HEK293 (cell line): ENCODE measurements around the gene VEGFA.

Experiments
- BCL11A ChIP-seq: fragments of 450-650 bp; formaldehyde crosslinking; IDR thresholded peaks from 2 replicates; pipeline ENCODE4 v1.5.1; 2016; ENCODE audit warnings: low read depth, missing biosample characterization, missing genetic modification characterization
- HOXA7 ChIP-seq: sonication (generic); formaldehyde crosslinking; IDR thresholded peaks from 2 replicates; pipeline ENCODE4 v1.8.1; 2022; ENCODE audit warnings: missing genetic modification reagents, borderline replicate concordance
- REST ChIP-seq: fragments of 450-650 bp; formaldehyde crosslinking; IDR thresholded peaks from 2 replicates; pipeline ENCODE4 v1.5.1; 2016; ENCODE audit warnings: missing biosample characterization, missing genetic modification characterization
- SP2 ChIP-seq: fragments of 450-650 bp; formaldehyde crosslinking; IDR thresholded peaks from 2 replicates; pipeline ENCODE4 v1.5.1; 2016; ENCODE audit warnings: missing biosample characterization, missing genetic modification characterization
- ZBTB20 ChIP-seq: fragments of 450-650 bp; formaldehyde crosslinking; IDR thresholded peaks from 2 replicates; pipeline ENCODE4 v1.5.1; 2016; ENCODE audit warnings: missing biosample characterization, missing genetic modification characterization
- ZNF175 ChIP-seq: fragments of 450-650 bp; formaldehyde crosslinking; IDR thresholded peaks from 2 replicates; pipeline ENCODE4 v1.5.1; 2016; ENCODE audit warnings: missing biosample characterization, missing genetic modification characterization
- ZNF280D ChIP-seq: fragments of 450-650 bp; formaldehyde crosslinking; IDR thresholded peaks from 2 replicates; pipeline ENCODE4 v1.5.1; 2016; ENCODE audit warnings: missing biosample characterization, missing genetic modification characterization
- TF ChIP-seq, protein P1 (sequence below): fragments of 450-650 bp; formaldehyde crosslinking; IDR thresholded peaks from 2 replicates; pipeline ENCODE4 v1.5.1; 2016; ENCODE audit warnings: missing biosample characterization, missing genetic modification characterization
- TF ChIP-seq, protein P2 (sequence below): fragments of 450-650 bp; formaldehyde crosslinking; IDR thresholded peaks from 2 replicates; pipeline ENCODE4 v1.5.1; 2016; ENCODE audit warnings: missing biosample characterization, missing genetic modification characterization

DNA sequence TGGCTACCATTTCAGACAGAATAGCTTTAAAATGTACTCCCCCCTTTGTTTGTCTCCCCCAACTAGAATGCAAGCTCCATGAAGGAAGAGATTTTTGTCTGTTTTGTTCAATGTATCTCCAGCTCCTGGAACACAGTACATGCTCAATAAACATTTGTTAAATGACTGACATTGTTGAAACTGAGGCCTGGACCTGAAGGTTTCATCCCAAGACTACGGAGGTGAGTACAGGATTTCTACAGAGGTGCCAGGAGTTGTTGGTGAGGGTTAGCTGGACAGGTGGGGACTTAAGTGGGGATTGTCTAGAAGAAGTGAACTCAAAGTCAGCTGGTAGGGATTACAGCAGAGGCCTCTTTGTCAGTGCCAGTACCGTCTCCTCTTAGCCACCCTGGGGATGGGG lies 19.4 kb downstream of the VEGFA start:
- TF ChIP-seq, protein P1, sequence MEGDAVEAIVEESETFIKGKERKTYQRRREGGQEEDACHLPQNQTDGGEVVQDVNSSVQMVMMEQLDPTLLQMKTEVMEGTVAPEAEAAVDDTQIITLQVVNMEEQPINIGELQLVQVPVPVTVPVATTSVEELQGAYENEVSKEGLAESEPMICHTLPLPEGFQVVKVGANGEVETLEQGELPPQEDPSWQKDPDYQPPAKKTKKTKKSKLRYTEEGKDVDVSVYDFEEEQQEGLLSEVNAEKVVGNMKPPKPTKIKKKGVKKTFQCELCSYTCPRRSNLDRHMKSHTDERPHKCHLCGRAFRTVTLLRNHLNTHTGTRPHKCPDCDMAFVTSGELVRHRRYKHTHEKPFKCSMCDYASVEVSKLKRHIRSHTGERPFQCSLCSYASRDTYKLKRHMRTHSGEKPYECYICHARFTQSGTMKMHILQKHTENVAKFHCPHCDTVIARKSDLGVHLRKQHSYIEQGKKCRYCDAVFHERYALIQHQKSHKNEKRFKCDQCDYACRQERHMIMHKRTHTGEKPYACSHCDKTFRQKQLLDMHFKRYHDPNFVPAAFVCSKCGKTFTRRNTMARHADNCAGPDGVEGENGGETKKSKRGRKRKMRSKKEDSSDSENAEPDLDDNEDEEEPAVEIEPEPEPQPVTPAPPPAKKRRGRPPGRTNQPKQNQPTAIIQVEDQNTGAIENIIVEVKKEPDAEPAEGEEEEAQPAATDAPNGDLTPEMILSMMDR, result no peak
- TF ChIP-seq ZNF280D (tag by site-specific recombination), result no peak
- no peak for TF ChIP-seq ZNF175 (tag by site-specific recombination)
- no peak for TF ChIP-seq HOXA7 (CRISPR knock-in tag)
- TF ChIP-seq SP2 (tag by site-specific recombination), result no peak
- TF ChIP-seq BCL11A (tag by site-specific recombination), result no peak
- TF ChIP-seq, protein P2, sequence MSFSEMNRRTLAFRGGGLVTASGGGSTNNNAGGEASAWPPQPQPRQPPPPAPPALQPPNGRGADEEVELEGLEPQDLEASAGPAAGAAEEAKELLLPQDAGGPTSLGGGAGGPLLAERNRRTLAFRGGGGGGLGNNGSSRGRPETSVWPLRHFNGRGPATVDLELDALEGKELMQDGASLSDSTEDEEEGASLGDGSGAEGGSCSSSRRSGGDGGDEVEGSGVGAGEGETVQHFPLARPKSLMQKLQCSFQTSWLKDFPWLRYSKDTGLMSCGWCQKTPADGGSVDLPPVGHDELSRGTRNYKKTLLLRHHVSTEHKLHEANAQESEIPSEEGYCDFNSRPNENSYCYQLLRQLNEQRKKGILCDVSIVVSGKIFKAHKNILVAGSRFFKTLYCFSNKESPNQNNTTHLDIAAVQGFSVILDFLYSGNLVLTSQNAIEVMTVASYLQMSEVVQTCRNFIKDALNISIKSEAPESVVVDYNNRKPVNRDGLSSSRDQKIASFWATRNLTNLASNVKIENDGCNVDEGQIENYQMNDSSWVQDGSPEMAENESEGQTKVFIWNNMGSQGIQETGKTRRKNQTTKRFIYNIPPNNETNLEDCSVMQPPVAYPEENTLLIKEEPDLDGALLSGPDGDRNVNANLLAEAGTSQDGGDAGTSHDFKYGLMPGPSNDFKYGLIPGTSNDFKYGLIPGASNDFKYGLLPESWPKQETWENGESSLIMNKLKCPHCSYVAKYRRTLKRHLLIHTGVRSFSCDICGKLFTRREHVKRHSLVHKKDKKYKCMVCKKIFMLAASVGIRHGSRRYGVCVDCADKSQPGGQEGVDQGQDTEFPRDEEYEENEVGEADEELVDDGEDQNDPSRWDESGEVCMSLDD (tag by site-specific recombination), result no peak
- no peak for TF ChIP-seq ZBTB20 (tag by site-specific recombination)
- TF ChIP-seq REST (tag by site-specific recombination), result no peak
